ENCODE measurements around the gene TDP1. TPM values are rescaled to one million over a fixed set of nuclear protein-coding genes. Genes with fewer than 3 reads are reported as not detected.

TDP1 gene
- total and polyA plus RNA-seq, 2 of the 13 experiments (the other 11 are each of a cell fraction or from before 2014, with no cell fraction given), result 16.4 to 31.2 TPM

DNA sequence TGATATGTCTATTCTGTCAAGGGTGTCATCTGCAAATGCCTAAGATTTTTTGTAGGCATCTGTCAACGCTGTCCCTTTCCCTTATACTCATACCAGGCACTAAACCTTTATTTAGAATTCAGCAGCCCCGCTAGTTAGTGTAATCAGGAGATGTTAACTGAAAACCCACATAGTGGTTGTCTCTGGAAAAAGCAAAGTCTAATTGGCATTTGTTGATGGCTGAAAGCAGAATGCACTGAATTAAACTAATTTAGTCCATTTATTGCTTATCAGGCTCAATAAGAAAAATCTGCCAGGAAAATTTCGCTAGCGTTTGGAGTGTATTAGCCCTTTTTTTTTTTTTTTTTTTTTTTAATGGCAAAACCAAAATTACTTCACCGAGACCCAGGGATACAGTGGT lies 34.5 kb downstream of the TDP1 start:
- in situ Hi-C loops (cut with HindIII; ENCODE audit: extremely low pct_ligation_motif_present, low pct_unique_long_range_greater_than_20kb) (no loop called here), intact Hi-C loops (cut with micrococcal nuclease; ENCODE audit: unreplicated experiment) (no loop called here)
- ATAC-seq (no peak), DNase-seq (ENCODE audit: low spot score) (no peak), FAIRE-seq (no peak)
- no TSS peak for BruUV-seq (replicated peaks)
- Histone ChIP-seq H3K4me1 (ENCODE audit: insufficient read depth, low read length) (peaks cover 11% of the 10 kb centered on the region; the same call in 1 of the 2 replicates), H3K36me3 (replicated peaks in 1 of 2; ENCODE audit: control insufficient read depth in 1 of 2, insufficient read depth in 2 of 2, low read length in 2 of 2) (peaks cover 11 to 44% of the 10 kb centered on the region in 2 experiments), H4K20me1 (ENCODE audit: insufficient read depth, low read length) (no peaks in the 10 kb centered on the region), H3K4me3 (replicated peaks in 1 of 3; ENCODE audit: insufficient read depth in 1 of 3, low read depth in 2 of 3, low read length in 3 of 3) (no peak overlapping the region), H3K27me3 (ENCODE audit: control insufficient read depth in 1 of 2, insufficient read depth in 2 of 2, low read length in 2 of 2) (no peaks in the 10 kb centered on the region), H3K9ac (ENCODE audit: insufficient read depth, low read depth, low read length) (no peak overlapping the region), H2AFZ (ENCODE audit: low read length) (no peak overlapping the region), H3K4me2 (ENCODE audit: low read depth, low read length) (no peak overlapping the region), H3K79me2 (ENCODE audit: insufficient read depth, low read length) (no peaks in the 10 kb centered on the region), H3K27ac (ENCODE audit: extremely low read length, insufficient read depth, low read length) (no peak overlapping the region), H3K9me3 (ENCODE audit: low read length) (no peaks in the 10 kb centered on the region)
- TF ChIP-seq FOXA1 (IDR thresholded peaks at IDR 0.05) (no peak), FOXA1 (CRISPR knock-in tag; IDR thresholded peaks at IDR 0.05) (no peak), EEA1 (CRISPR knock-in tag; IDR thresholded peaks at IDR 0.05; ENCODE audit: borderline replicate concordance) (no peak), ZNF30 (CRISPR knock-in tag; IDR thresholded peaks at IDR 0.05) (no peak), FOSL2 (CRISPR knock-in tag; IDR thresholded peaks at IDR 0.05) (no peak), WIZ (CRISPR knock-in tag; IDR thresholded peaks at IDR 0.05) (no peak), ZKSCAN1 (IDR thresholded peaks at IDR 0.05; ENCODE audit: low read length) (no peak), ZNF225 (CRISPR knock-in tag; IDR thresholded peaks at IDR 0.05) (no peak), IKZF4 (CRISPR knock-in tag; IDR thresholded peaks at IDR 0.05; ENCODE audit: borderline replicate concordance, low read depth, not compliant biosample characterization) (no peak)
- TF ChIP-seq, protein P1, sequence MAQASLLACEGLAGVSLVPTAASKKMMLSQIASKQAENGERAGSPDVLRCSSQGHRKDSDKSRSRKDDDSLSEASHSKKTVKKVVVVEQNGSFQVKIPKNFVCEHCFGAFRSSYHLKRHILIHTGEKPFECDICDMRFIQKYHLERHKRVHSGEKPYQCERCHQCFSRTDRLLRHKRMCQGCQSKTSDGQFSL (CRISPR knock-in tag; IDR thresholded peaks at IDR 0.05), result no peak
- POLR2A ChIA-PET, result no interaction called here
- WGBS (ENCODE audit: low lambda C conversion rate), result 96% methylated on average over 5 of the region's 5 CpGs
- CTCF ChIA-PET (ENCODE audit: low intra/inter-chr PET ratio, low total read pairs), result no interaction called here

All from HepG2 (cell line).